ENCODE measurements around the gene GBP2. TPM values are rescaled to one million over a fixed set of nuclear protein-coding genes. Genes with fewer than 3 reads are reported as not detected.

GBP2 gene
- total and polyA plus RNA-seq, 8 donors, result 2.4 to 19.5 (median 7.8) TPM

DNA sequence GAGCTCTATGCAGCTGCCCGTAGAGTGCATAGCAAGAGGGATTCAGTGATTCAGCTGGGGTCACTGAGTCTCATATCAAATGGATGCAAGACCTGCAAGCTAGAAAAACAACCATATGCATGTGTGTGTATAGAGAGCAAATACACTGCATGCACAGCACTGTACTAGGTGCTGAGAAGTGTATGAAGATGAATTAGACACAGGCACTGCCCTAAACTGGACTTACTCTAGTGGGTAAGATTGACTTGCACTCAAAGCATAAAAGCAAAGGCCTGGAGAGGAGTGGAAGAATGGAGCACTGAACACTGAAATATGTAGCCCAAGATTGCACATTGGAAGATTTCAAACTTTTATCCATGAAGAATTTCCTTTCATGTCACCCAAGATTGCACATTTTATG lies 55.4 kb downstream of the GBP2 start:
- Histone ChIP-seq H3K4me1 (no peaks in the 10 kb centered on the region), H3K27ac (no peak overlapping the region), H3K27me3 (no peaks in the 10 kb centered on the region), H3K36me3 (no peaks in the 10 kb centered on the region), H3K9me3 (no peaks in the 10 kb centered on the region), H3K4me3 (no peak overlapping the region)
- intact Hi-C loops (cut with DNase I), result no loop called here
- TF ChIP-seq CTCF (IDR thresholded peaks at IDR 0.05), result no peak
- DNase-seq (no peak), ATAC-seq (no peak), FAIRE-seq (no peak)
- WGBS, 2 donors, result 78 to 94% methylated on average over 1 of the region's 1 CpG

- H3K27ac ChIP-seq, result peak overlapping the region in 1 of 4 donors; percentile 21
- no peak for TF ChIP-seq CTCF (IDR thresholded peaks at IDR 0.05)
- FAIRE-seq, result no peak
These were observed 56.0 kb downstream of the GBP2 start for GRCh38 chr1:89069951-89070350.

DNA sequence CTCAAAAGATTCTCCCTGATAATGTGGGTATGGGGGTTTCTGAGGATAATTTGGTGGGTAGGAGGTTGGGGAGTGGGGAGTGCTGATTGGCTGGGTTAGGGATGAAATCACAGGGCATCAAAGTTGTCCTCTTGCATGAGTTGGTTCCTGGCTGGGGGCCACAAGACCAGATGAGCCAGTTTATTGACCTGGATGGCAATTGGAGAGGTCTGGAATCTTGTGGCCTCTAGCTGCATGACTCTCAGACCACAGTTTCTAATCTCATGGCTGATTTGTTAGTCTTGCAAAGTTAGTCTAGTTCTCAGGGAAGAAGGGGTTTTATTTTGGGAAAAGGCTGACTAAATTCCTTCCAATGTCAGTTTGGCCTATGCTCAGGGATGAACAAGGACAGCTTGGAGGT lies 57.6 kb downstream of the GBP2 start:
- FAIRE-seq (no peak), DNase-seq (no peak), ATAC-seq (no peak)
- Histone ChIP-seq H3K4me1 (no peaks in the 10 kb centered on the region), H3K27me3 (no peaks in the 10 kb centered on the region), H3K4me3 (no peak overlapping the region), H3K36me3 (no peaks in the 10 kb centered on the region), H3K9me3 (no peaks in the 10 kb centered on the region), H3K27ac (no peak overlapping the region)
- intact Hi-C loops (cut with DNase I), result no loop called here
- no peak for TF ChIP-seq CTCF (IDR thresholded peaks at IDR 0.05)

More at GRCh38 chr1:89069951-89070350, 56.0 kb downstream of the GBP2 start:
- Histone ChIP-seq H3K36me3 (no peaks in the 10 kb centered on the region), H3K9me3 (no peaks in the 10 kb centered on the region), H3K4me1 (no peaks in the 10 kb centered on the region), H3K4me3 (peak overlapping the region in 1 of 4 donors; percentile 22), H3K27me3 (no peaks in the 10 kb centered on the region)
- intact Hi-C loops (cut with DNase I), result no loop called here
- 74 to 85% methylated on average over 2 of the region's 2 CpGs for WGBS, 2 donors
- DNase-seq (no peak), ATAC-seq (no peak)

DNA sequence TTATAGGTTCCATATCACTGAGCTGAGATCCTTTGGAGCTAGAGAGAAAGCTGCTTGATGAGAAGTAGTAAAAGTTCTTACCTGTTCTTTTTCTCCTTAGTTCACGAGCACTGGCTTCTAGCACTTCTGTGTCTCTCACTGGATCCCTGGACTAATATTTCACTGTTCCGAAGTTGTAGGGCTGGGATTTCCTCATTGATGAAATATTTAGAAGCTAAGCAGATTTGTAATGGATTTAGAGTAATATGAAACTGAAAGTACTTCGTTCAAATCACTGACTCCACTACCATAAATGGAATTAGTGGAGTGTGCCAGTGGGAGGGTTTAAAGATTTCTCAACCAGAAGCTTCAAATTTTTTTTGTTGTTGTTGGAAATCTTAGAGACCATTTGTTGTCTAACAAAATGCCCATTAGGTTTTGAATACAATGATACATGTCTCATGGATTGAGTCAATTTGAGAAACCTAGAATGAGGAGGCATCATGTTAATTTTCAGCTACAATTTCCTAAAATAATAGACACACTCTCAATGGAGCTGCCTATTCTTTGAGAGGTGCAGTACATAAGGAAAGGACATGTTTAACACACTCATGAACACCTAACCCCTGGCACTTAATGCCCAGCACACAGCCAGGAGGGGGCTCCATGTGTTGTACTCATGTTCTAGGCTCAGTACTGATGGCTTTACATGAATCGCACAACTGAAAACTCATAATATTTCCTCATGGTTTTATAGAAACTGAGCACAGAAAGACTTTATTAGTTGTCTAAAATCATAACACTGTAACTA lies 60.6 kb downstream of the GBP2 start, which contains the start of gene GBP1:
TSS of gene GBP1 (minus strand) at position 130 of the 790 bp plus-strand sequence. CDS start 1,974 bp downstream, outside the sequence.
- Histone ChIP-seq H3K27me3 (no peaks in the 10 kb centered on the region), H3K9me3 (no peaks in the 10 kb centered on the region), H3K27ac (peak within 1 kb of the TSS in 3 of 4 donors; percentile 53 to 85 (median 80)), H3K36me3 (no peaks in the 10 kb centered on the region), H3K4me1 (no peaks in the 10 kb centered on the region), H3K4me3 (peak within 1 kb of the TSS in 3 of 4 donors; percentile 5 to 46 (median 18))
- DNase-seq (no peak), FAIRE-seq (peak; percentile 98), ATAC-seq (peak; percentile 78 to 95 (median 92))
- TF ChIP-seq CTCF (IDR thresholded peaks at IDR 0.05), result no peak
- intact Hi-C loops (cut with DNase I), result no loop called here
- WGBS, 2 donors, result 26 to 37% methylated on average over 4 of the region's 4 CpGs

DNA sequence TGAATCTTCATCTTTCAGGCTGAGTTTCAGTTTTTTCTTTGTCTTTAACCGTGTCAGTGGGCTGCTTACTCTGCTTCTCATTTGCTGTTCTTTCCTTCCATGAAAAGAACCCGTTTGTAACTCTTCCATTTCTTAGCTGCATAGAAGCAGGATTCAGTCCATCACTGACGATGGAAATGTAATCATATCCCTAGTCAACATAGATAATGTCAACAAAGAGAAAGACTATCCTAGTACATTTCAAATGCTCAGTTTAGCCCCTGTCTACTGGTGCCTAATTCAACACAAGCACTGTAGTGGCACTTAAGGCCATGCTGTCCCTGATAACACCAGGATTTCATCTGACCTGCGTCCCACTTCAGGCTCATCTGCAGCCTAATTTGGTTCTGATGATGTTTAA lies 61.3 kb downstream of the GBP2 start:
- H3K4me3 ChIP-seq, result peak overlapping the region in 3 of 4 donors; percentile 5 to 46 (median 18)
- no peaks in the 10 kb centered on the region for H3K36me3 ChIP-seq
- 12 to 13% methylated on average over 4 of the region's 4 CpGs for WGBS, 2 donors
- ATAC-seq (peak; percentile 40 to 72 (median 59)), FAIRE-seq (no peak), DNase-seq (no peak)
- H3K4me1 ChIP-seq, result no peaks in the 10 kb centered on the region
- no peaks in the 10 kb centered on the region for H3K9me3 ChIP-seq
- intact Hi-C loops (cut with DNase I), result no loop called here
- no peaks in the 10 kb centered on the region for H3K27me3 ChIP-seq
- no peak for TF ChIP-seq CTCF (IDR thresholded peaks at IDR 0.05)
- H3K27ac ChIP-seq, result peak overlapping the region in 3 of 4 donors; percentile 53 to 85 (median 80)
